ENCODE data around the gene SNX12. TPM values are rescaled to one million over a fixed set of nuclear protein-coding genes. Genes with fewer than 3 reads are reported as not detected.
A peak's percentile ranks its signal among the peaks of the same experiment; 100 is the strongest.

Gene SNX12
- total RNA-seq, 6 experiments from 2014 or later: 87.0 to 101 (median 91.1) TPM

GRCh38 chrX:71096760-71097032 is 28.6 kb upstream of the SNX12 start:
- peak overlapping the region; percentile 98 for H3K4me3 Mint-ChIP-seq
- TF ChIP-seq, protein P1, sequence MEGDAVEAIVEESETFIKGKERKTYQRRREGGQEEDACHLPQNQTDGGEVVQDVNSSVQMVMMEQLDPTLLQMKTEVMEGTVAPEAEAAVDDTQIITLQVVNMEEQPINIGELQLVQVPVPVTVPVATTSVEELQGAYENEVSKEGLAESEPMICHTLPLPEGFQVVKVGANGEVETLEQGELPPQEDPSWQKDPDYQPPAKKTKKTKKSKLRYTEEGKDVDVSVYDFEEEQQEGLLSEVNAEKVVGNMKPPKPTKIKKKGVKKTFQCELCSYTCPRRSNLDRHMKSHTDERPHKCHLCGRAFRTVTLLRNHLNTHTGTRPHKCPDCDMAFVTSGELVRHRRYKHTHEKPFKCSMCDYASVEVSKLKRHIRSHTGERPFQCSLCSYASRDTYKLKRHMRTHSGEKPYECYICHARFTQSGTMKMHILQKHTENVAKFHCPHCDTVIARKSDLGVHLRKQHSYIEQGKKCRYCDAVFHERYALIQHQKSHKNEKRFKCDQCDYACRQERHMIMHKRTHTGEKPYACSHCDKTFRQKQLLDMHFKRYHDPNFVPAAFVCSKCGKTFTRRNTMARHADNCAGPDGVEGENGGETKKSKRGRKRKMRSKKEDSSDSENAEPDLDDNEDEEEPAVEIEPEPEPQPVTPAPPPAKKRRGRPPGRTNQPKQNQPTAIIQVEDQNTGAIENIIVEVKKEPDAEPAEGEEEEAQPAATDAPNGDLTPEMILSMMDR (IDR thresholded peaks at IDR 0.05): no peak
- no peaks in the 10 kb centered on the region; the same call in 1 of the 2 replicates for H3K27me3 Mint-ChIP-seq (ENCODE audit: insufficient read depth)
- no peak for DNase-seq
- no peak overlapping the region for H3K27ac Mint-ChIP-seq
- peaks cover 7% of the 10 kb centered on the region; the same call in 1 of the 2 replicates for H3K4me1 Mint-ChIP-seq (ENCODE audit: low read depth)
- no peaks in the 10 kb centered on the region for H3K36me3 Mint-ChIP-seq (ENCODE audit: low read depth)
- no peaks in the 10 kb centered on the region for H3K9me3 Mint-ChIP-seq

DNA sequence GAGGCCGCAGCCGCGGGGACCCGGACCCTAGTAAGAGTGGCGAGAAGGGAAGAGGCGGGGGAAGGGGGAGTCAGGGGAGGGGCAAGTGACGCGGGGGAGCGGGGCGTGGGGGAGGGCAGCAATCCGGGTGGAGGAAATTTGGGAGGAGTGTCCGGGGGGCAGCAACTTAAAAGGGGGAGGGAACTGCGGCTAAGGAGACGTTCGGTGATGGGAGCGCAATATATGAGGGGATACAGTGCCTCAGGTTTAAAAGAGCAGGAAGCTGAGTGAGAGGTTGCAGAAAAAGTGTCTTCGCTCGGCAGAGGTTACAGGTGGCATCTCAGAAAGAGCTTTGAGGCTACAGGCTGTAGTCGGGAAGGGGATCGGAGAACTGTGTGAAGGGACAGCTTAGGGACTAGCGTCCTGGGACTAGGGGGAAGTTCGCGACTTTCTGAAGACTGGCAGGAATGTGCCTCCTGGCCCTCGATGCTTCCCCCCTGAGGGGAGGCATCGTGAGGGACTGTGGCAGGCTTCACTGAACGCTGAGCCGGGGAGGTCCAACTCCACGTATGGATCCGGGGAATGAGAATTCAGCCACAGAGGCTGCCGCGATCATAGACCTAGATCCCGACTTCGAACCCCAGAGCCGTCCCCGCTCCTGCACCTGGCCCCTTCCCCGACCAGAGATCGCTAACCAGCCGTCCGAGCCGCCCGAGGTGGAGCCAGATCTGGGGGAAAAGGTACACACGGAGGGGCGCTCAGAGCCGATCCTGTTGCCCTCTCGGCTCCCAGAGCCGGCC is 28.0 kb upstream of the SNX12 start:
- no peaks in the 10 kb centered on the region for H3K36me3 Mint-ChIP-seq (ENCODE audit: low read depth)
- TF ChIP-seq, protein P1 (IDR thresholded peaks at IDR 0.05): no peak
- no peaks in the 10 kb centered on the region; the same call in 1 of the 2 replicates for H3K27me3 Mint-ChIP-seq (ENCODE audit: insufficient read depth)
- H3K27ac Mint-ChIP-seq: peak overlapping the region; percentile 55
- H3K4me1 Mint-ChIP-seq (ENCODE audit: low read depth): peaks cover 7% of the 10 kb centered on the region; the same call in 1 of the 2 replicates
- H3K9me3 Mint-ChIP-seq: no peaks in the 10 kb centered on the region
- H3K4me3 Mint-ChIP-seq: peak overlapping the region; percentile 98
- no peak for DNase-seq

DNA sequence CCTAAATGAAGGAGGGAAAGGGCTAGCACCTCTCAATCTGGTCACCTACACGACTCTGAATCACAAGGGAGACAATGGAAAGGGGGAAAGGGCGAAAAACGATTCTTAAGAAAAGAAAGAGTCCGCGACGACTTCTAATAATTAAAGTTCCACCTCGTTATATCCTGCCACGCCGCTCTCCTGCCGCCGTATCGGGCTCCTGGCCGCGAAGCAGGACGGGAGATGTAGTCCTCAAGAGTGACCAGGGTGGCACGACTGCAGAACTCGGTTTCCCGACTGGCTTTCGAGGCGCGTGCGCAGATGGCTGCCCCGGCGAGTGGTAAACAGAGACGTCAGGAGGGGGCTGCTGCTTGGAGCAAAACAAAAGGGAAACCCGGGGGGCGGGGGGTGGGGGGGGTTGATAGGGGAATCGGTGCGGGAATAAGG is 27.4 kb upstream of the SNX12 start, which contains the start of gene FOXO4:
FOXO4 (plus strand) TSS at position 297 of the 426 bp plus-strand sequence. CDS start 678 bp downstream, outside the sequence.
- Mint-ChIP-seq H3K9me3 (no peaks in the 10 kb centered on the region), H3K27me3 (ENCODE audit: insufficient read depth) (no peaks in the 10 kb centered on the region; the same call in 1 of the 2 replicates)
- DNase-seq: peak; percentile 71

GRCh38 chrX:71095033-71095432 is 26.9 kb upstream of the SNX12 start:
- Mint-ChIP-seq H3K9me3 (no peaks in the 10 kb centered on the region), H3K27me3 (ENCODE audit: insufficient read depth) (no peaks in the 10 kb centered on the region; the same call in 1 of the 2 replicates), H3K4me3 (peak overlapping the region; percentile 98), H3K36me3 (ENCODE audit: low read depth) (no peaks in the 10 kb centered on the region), H3K27ac (no peak overlapping the region), H3K4me1 (ENCODE audit: low read depth) (peaks cover 7% of the 10 kb centered on the region; the same call in 1 of the 2 replicates)
- TF ChIP-seq, protein P1 (IDR thresholded peaks at IDR 0.05): no peak
- no peak for DNase-seq

More for the DNA sequence above, 27.4 kb upstream of the SNX12 start, which contains the start of gene FOXO4:
- TF ChIP-seq, protein P1 (IDR thresholded peaks at IDR 0.05): no peak
- Mint-ChIP-seq H3K36me3 (ENCODE audit: low read depth) (no peaks in the 10 kb centered on the region), H3K4me3 (peak within 1 kb of the TSS; percentile 98), H3K27ac (peak within 1 kb of the TSS; percentile 75), H3K4me1 (ENCODE audit: low read depth) (peaks cover 7% of the 10 kb centered on the region; the same call in 1 of the 2 replicates)

GRCh38 chrX:71091263-71091662 is 23.1 kb upstream of the SNX12 start:
- H3K36me3 Mint-ChIP-seq (ENCODE audit: low read depth): no peaks in the 10 kb centered on the region
- no peak overlapping the region for H3K4me3 Mint-ChIP-seq
- peaks cover 7% of the 10 kb centered on the region; the same call in 1 of the 2 replicates for H3K4me1 Mint-ChIP-seq (ENCODE audit: low read depth)
- DNase-seq: no peak
- no peaks in the 10 kb centered on the region for H3K9me3 Mint-ChIP-seq
- TF ChIP-seq, protein P1 (IDR thresholded peaks at IDR 0.05): no peak
- H3K27me3 Mint-ChIP-seq (ENCODE audit: insufficient read depth): no peaks in the 10 kb centered on the region; the same call in none of the 2 replicates
- no peak overlapping the region for H3K27ac Mint-ChIP-seq
